WTC11 (cell line): ENCODE measurements around the gene ZNF888. TPM values are rescaled to one million over a fixed set of nuclear protein-coding genes. Genes with fewer than 3 reads are reported as not detected.
A peak's percentile ranks its signal among the peaks of the same experiment; 100 is the strongest.
"Not testable (repeated sequence)": the region's sequence is repeated elsewhere in the genome, so short reads cannot be mapped to it uniquely, and the experiment has no call there.

Source experiments
- ATAC-seq: fragments of 200-7000 bp; cut with Tn5 transposase; 2 replicates; pipeline ENCODE4 v1.10.0; 2021; ENCODE audit warnings: mild to moderate bottlenecking, moderate library complexity
- CTCF ChIA-PET: fragments of 300-600 bp; sonication (Branson Sonifier 250); formaldehyde crosslinking; loops from one replicate; lab custom pipeline; 2021; ENCODE audit warnings: antibody characterized with exemption; lab: Charles Lee
- POLR2A ChIA-PET: fragments of 350-600 bp; sonication (Branson Sonifier 250); formaldehyde crosslinking; loops from one replicate; lab custom pipeline; 2021; ENCODE audit warnings: antibody characterized with exemption; lab: Charles Lee
- DNase-seq: peaks from one replicate; pipeline ENCODE4 v3.0.0; 2021; ENCODE audit warnings: low spot score
- H3K27ac Mint-ChIP-seq: 2 replicates; pipeline ENCODE4 v1.8.0; 2021; ENCODE audit warnings: mixed read lengths
- H3K27me3 Mint-ChIP-seq: 2 replicates; pipeline ENCODE4 v1.8.0; 2021; ENCODE audit warnings: low read depth, mild to moderate bottlenecking, moderate library complexity, mixed read lengths
- H3K36me3 Mint-ChIP-seq: 2 replicates; pipeline ENCODE4 v1.8.0; 2021; ENCODE audit warnings: mixed read lengths
- H3K4me1 Mint-ChIP-seq: 2 replicates; pipeline ENCODE4 v1.8.0; 2022; ENCODE audit warnings: mixed read lengths
- H3K4me3 Mint-ChIP-seq: 2 replicates; pipeline ENCODE4 v1.8.0; 2021; ENCODE audit warnings: mild to moderate bottlenecking, moderate library complexity, mixed read lengths
- H3K9me3 Mint-ChIP-seq: 2 replicates; pipeline ENCODE4 v1.8.0; 2021; ENCODE audit warnings: mixed read lengths
- ESRRA ChIP-seq: sonication (generic); formaldehyde crosslinking; IDR thresholded peaks from 2 replicates; pipeline ENCODE4 v1.8.1; 2022; ENCODE audit warnings: mild to moderate bottlenecking, missing genetic modification reagents, borderline replicate concordance
- FOXP1 ChIP-seq: sonication (generic); formaldehyde crosslinking; IDR thresholded peaks from 2 replicates; pipeline ENCODE4 v1.8.0; 2022; ENCODE audit warnings: missing genetic modification reagents, mild to moderate bottlenecking, moderate library complexity, borderline replicate concordance
- GABPB1 ChIP-seq: sonication (generic); formaldehyde crosslinking; IDR thresholded peaks from 2 replicates; pipeline ENCODE4 v1.8.1; 2023; ENCODE audit warnings: mild to moderate bottlenecking, missing genetic modification reagents
- KAT7 ChIP-seq: sonication (generic); formaldehyde crosslinking; IDR thresholded peaks from 2 replicates; pipeline ENCODE4 v1.8.1; 2023; ENCODE audit warnings: missing genetic modification reagents, mild to moderate bottlenecking, borderline replicate concordance
- NFATC4 ChIP-seq: fragments of 250-450 bp; sonication (Bioruptor Pico); IDR thresholded peaks from 2 replicates; pipeline ENCODE4 v1.9.0; 2021; ENCODE audit warnings: mild to moderate bottlenecking
- NFYB ChIP-seq: sonication (generic); formaldehyde crosslinking; conservative IDR thresholded peaks from 2 replicates; pipeline ENCODE4 v1.8.0; 2022; ENCODE audit warnings: low read depth, missing genetic modification reagents
- NR1H2 ChIP-seq: sonication (generic); formaldehyde crosslinking; IDR thresholded peaks from 2 replicates; pipeline ENCODE4 v1.9.0; 2021; ENCODE audit warnings: mild to moderate bottlenecking, moderate library complexity, missing genetic modification reagents
- PRRX2 ChIP-seq: fragments of 250-450 bp; sonication (Bioruptor Pico); IDR thresholded peaks from 2 replicates; pipeline ENCODE4 v1.8.0; 2021; ENCODE audit warnings: mild to moderate bottlenecking
- SP1 ChIP-seq: sonication (generic); formaldehyde crosslinking; conservative IDR thresholded peaks from 2 replicates; pipeline ENCODE4 v1.8.1; 2022; ENCODE audit warnings: missing genetic modification reagents
- ZNF121 ChIP-seq: sonication (generic); formaldehyde crosslinking; IDR thresholded peaks from 2 replicates; pipeline ENCODE4 v1.8.0; 2023; ENCODE audit warnings: missing genetic modification reagents
- ZNF219 ChIP-seq: sonication (generic); formaldehyde crosslinking; IDR thresholded peaks from 2 replicates; pipeline ENCODE4 v1.8.0; 2023; ENCODE audit warnings: missing genetic modification reagents, mild to moderate bottlenecking, borderline replicate concordance
- ZNF263 ChIP-seq: sonication (generic); formaldehyde crosslinking; IDR thresholded peaks from 2 replicates; pipeline ENCODE4 v1.8.1; 2022; ENCODE audit warnings: low read depth, mild to moderate bottlenecking, moderate library complexity, missing genetic modification reagents
- ZNF396 ChIP-seq: fragments of 250-450 bp; sonication (Bioruptor Pico); IDR thresholded peaks from 2 replicates; pipeline ENCODE4 v1.8.0; 2021; ENCODE audit warnings: mild to moderate bottlenecking, moderate library complexity, borderline replicate concordance
- ZNF423 ChIP-seq: fragments of 250-450 bp; sonication (Bioruptor Pico); IDR thresholded peaks from 2 replicates; pipeline ENCODE4 v2.1.2; 2022; ENCODE audit warnings: mild to moderate bottlenecking, moderate library complexity
- ZNF671 ChIP-seq: fragments of 250-450 bp; sonication (Bioruptor Pico); IDR thresholded peaks from 2 replicates; pipeline ENCODE4 v1.8.0; 2021; ENCODE audit warnings: mild to moderate bottlenecking
- total RNA-seq: library from RNA; stranded (reverse); gene quantifications from 3 replicates; pipeline ENCODE4 v1.2.3, GENCODE V29; 2021
- TF ChIP-seq, protein P1 (sequence below): sonication (generic); formaldehyde crosslinking; IDR thresholded peaks from 2 replicates; pipeline ENCODE4 v1.8.0; 2022; ENCODE audit warnings: missing genetic modification reagents
- TF ChIP-seq, protein P2 (sequence below): sonication (generic); formaldehyde crosslinking; IDR thresholded peaks from 2 replicates; pipeline ENCODE4 v1.8.1; 2023; ENCODE audit warnings: mild to moderate bottlenecking, missing genetic modification reagents

Gene ZNF888
- total RNA-seq, 1 experiment from 2014 or later: 9.8 TPM

DNA sequence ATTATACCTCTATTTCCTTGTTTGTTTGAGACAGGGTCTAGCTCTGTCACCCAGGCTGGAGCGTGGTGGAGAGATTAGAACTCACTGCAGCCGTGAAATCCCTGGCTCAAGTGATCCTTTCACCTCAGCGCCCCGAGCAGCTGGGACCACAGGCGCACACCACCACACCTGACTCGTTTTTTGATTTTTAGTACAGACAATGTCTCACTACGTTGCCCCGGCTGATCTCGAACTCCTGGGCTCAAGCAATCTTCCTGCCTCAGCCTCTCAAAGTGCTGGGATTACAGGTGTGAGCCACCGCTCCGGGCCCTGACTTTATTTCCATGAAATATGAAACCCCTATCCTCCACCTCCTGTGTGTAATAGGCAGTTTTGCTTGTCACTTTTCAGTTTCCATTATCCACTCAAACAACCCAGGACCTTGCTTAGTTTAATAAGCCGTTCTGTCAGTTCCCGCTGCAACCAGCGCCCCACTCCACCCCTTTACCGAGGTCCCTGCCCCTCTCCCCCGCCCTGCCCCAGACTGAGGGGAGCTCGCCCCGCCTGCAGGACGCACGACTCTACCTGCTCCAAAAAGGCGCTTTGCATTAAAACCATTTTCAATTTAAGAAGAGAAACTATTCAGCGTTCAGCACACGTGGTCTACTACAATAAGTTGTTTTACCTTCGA is 22.6 kb upstream of the ZNF888 start:
- H3K27me3 Mint-ChIP-seq: no peaks in the 10 kb centered on the region; the same call in 1 of the 2 replicates
- peak; percentile 39 for ATAC-seq
- peaks cover 20% of the 10 kb centered on the region for H3K9me3 Mint-ChIP-seq
- peaks cover 26% of the 10 kb centered on the region for H3K36me3 Mint-ChIP-seq
- CTCF ChIA-PET: interaction anchor here (0.5 to 1.4 kb wide), 9 partner anchors 17 to 419 kb away, joined by 3 to 5 read pairs (median 3); partner anchors contain the start of genes ZNF320, ZNF808 and ZNF816
- no peak for TF ChIP-seq NFATC4 (CRISPR knock-in tag)
- TF ChIP-seq, protein P1, sequence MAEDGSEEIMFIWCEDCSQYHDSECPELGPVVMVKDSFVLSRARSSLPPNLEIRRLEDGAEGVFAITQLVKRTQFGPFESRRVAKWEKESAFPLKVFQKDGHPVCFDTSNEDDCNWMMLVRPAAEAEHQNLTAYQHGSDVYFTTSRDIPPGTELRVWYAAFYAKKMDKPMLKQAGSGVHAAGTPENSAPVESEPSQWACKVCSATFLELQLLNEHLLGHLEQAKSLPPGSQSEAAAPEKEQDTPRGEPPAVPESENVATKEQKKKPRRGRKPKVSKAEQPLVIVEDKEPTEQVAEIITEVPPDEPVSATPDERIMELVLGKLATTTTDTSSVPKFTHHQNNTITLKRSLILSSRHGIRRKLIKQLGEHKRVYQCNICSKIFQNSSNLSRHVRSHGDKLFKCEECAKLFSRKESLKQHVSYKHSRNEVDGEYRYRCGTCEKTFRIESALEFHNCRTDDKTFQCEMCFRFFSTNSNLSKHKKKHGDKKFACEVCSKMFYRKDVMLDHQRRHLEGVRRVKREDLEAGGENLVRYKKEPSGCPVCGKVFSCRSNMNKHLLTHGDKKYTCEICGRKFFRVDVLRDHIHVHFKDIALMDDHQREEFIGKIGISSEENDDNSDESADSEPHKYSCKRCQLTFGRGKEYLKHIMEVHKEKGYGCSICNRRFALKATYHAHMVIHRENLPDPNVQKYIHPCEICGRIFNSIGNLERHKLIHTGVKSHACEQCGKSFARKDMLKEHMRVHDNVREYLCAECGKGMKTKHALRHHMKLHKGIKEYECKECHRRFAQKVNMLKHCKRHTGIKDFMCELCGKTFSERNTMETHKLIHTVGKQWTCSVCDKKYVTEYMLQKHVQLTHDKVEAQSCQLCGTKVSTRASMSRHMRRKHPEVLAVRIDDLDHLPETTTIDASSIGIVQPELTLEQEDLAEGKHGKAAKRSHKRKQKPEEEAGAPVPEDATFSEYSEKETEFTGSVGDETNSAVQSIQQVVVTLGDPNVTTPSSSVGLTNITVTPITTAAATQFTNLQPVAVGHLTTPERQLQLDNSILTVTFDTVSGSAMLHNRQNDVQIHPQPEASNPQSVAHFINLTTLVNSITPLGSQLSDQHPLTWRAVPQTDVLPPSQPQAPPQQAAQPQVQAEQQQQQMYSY (CRISPR knock-in tag): no peak
- no peak for TF ChIP-seq ZNF263 (CRISPR knock-in tag)
- TF ChIP-seq KAT7 (CRISPR knock-in tag): no peak
- peak; percentile 94; the same call in 1 of the 2 replicates for TF ChIP-seq ZNF121 (CRISPR knock-in tag)
- H3K4me3 Mint-ChIP-seq: peak overlapping the region; percentile 83
- peak; percentile 63 for DNase-seq
- H3K4me1 Mint-ChIP-seq: peaks cover 43% of the 10 kb centered on the region
- peak overlapping the region; percentile 98 for H3K27ac Mint-ChIP-seq
- POLR2A ChIA-PET: interaction anchor here (1.1 kb wide), 1 partner anchor 17 kb away, joined by 5 read pairs; the partner anchor contains the start of gene ZNF816

DNA sequence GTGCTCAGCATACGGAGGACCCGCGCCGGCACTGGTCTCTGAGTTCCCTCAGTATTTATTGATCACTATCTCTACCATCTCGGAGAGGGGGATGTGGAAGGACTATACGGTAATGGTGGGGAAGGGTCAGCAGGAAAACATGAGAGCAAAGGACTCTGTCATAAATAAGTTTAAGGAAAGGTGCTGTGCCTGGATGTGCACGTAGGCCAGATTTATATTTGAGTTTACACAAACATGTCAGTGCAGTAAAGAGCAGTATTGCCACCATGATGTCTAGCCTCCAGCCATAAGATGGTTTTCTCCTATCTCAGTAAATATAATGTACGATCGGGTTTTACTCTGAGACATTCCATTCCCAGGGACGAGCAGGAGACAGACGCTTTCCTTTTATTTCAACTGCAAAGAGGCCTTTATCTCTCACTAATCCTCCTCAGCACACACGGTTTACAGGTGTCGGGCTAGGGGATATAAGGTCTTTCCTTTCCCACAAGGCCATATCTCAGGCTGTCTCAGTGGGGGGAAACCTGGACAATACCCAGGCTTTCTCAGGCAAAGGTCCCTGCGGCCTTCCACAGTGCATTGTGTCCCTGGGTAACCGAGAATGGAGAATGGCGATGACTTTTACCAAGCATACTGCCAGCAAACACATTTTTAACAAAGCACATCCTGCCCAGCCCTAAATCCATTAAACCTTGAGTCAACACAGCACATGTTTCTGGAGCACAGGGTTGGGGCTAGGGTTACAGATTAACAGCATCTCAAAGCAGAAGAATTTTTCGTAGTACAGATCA is 21.7 kb upstream of the ZNF888 start:
- H3K36me3 Mint-ChIP-seq: peaks cover 18% of the 10 kb centered on the region
- TF ChIP-seq GABPB1 (CRISPR knock-in tag): 0 out of 2 replicates have a peak, but pooled peaks have one; percentile 36
- H3K4me1 Mint-ChIP-seq: peaks cover 43% of the 10 kb centered on the region
- DNase-seq, ATAC-seq, H3K27me3 Mint-ChIP-seq, POLR2A ChIA-PET: not testable (repeated sequence)
- CTCF ChIA-PET: interaction anchor here (1.3 kb wide), 2 partner anchors 18 to 49 kb away, joined by 3 to 5 read pairs; partner anchors contain the start of gene ZNF816
- peak overlapping the region; percentile 78 for H3K27ac Mint-ChIP-seq
- H3K9me3 Mint-ChIP-seq: peaks cover 11% of the 10 kb centered on the region
- H3K4me3 Mint-ChIP-seq: peak overlapping the region; percentile 83

- DNase-seq: no peak
- Mint-ChIP-seq H3K36me3 (peaks cover 9% of the 10 kb centered on the region), H3K27ac (peak overlapping the region; percentile 79), H3K27me3 (no peaks in the 10 kb centered on the region), H3K4me3 (peak overlapping the region; percentile 94; the same call in 1 of the 2 replicates), H3K9me3 (peaks cover 5% of the 10 kb centered on the region), H3K4me1 (peaks cover 43% of the 10 kb centered on the region)
- ChIA-PET CTCF (interaction anchor here (1.3 kb wide), 1 partner anchor 19 kb away, joined by 3 read pairs; the partner anchor contains the start of gene ZNF816), POLR2A (no interaction called here)
- TF ChIP-seq NFYB (CRISPR knock-in tag) (no peak), NR1H2 (CRISPR knock-in tag) (no peak), GABPB1 (CRISPR knock-in tag) (peak; percentile 87)
- no peak for ATAC-seq
Observed at GRCh38 chr19:52943884-52944643, 20.8 kb upstream of the ZNF888 start.

DNA sequence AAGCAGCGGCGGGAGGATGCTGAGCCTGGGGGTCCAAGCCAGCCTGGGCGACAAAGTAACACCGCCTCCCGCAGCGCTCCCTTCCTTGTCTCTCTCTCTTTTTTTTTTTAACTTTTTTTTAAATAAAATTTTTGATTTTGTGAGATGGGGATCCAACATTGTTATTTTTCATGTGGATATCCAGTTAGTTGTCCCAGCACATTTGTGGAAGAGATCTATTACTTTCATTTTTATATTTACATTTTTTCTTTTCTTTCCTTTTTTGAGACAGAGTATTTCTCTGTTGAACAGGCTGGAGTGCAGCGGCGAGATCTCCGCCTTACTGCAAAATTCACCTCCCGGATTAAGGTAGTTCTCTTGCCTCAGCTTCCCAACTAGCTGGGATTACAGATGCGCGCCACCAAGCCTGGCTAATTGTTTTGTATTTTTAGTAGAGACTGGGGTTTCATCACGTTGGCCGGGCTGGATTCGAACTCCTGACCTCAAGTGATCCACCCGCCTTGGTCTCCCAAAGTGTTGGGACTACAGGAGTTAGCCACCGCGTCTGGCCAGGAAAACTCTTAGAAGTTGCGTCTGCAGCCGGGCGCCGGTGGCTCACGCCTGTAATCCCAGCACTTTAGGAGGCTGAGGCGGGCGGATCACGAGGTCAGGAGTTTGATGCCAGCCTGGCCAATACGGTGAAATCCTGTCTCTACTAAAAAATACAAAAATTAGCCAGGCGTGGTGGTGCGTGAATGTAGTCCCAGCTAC is 20.1 kb upstream of the ZNF888 start:
- DNase-seq (no peak), ATAC-seq (no peak)
- Mint-ChIP-seq H3K27ac (peak overlapping the region; percentile 92), H3K27me3 (no peaks in the 10 kb centered on the region), H3K36me3 (peaks cover 11% of the 10 kb centered on the region), H3K4me3 (peak overlapping the region; percentile 94), H3K4me1 (peaks cover 47% of the 10 kb centered on the region), H3K9me3 (peaks cover 5% of the 10 kb centered on the region)
- ChIA-PET POLR2A (no interaction called here), CTCF (interaction anchor here (1.3 kb wide), 1 partner anchor 20 kb away, joined by 3 read pairs; the partner anchor contains the start of gene ZNF816)
- TF ChIP-seq, protein P2, sequence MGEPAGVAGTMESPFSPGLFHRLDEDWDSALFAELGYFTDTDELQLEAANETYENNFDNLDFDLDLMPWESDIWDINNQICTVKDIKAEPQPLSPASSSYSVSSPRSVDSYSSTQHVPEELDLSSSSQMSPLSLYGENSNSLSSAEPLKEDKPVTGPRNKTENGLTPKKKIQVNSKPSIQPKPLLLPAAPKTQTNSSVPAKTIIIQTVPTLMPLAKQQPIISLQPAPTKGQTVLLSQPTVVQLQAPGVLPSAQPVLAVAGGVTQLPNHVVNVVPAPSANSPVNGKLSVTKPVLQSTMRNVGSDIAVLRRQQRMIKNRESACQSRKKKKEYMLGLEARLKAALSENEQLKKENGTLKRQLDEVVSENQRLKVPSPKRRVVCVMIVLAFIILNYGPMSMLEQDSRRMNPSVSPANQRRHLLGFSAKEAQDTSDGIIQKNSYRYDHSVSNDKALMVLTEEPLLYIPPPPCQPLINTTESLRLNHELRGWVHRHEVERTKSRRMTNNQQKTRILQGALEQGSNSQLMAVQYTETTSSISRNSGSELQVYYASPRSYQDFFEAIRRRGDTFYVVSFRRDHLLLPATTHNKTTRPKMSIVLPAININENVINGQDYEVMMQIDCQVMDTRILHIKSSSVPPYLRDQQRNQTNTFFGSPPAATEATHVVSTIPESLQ (CRISPR knock-in tag): no peak
- TF ChIP-seq ZNF671 (CRISPR knock-in tag) (no peak), FOXP1 (CRISPR knock-in tag) (no peak), ZNF423 (CRISPR knock-in tag) (no peak), PRRX2 (no peak), ZNF396 (CRISPR knock-in tag) (no peak), ZNF219 (CRISPR knock-in tag) (no peak), SP1 (CRISPR knock-in tag) (no peak), ESRRA (no peak)
